Fibroblast of upper back skin (primary cell): ENCODE results near the gene SALL3.
"Not testable (repeated sequence)": the region's sequence is repeated elsewhere in the genome, so short reads cannot be mapped to it uniquely, and the experiment has no call there.

Experiments used
- DNase-seq: peaks from one replicate; pipeline ENCODE4 v3.0.0-alpha.2; 2013

Gene SALL3

DNA sequence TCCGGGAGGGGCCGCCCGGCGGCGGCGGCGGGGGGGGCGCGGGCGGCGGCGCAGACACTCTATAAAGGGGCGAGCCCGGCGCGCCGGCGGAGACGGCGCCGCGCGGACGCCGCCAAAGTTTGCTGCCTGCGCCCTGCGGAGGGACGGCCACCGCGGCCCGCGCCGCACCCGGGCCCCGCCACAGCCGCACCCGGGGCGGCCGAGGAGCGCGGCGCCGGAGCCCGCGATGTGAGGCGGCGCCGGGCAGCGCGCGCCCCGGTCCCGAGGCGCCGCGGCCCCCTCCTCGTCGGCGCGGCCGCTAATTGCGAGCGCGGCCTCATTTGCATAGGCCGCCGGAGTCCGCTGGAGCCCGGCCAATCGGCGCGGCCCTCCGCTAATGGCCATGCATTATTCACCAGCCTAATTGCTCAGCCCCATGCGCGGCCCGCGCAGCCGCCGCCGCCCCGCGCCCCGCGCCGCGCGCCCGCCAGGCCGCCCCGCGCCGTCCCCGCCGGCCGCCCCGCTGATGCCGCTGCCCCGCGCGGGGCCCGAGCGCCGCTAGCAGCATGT lies at the start of gene SALL3:
Gene SALL3, plus strand, starts transcription at position 89 of the 549 bp plus-strand sequence. Its CDS starts 457 bp downstream, at position 546.
- DNase-seq = no peak

DNA sequence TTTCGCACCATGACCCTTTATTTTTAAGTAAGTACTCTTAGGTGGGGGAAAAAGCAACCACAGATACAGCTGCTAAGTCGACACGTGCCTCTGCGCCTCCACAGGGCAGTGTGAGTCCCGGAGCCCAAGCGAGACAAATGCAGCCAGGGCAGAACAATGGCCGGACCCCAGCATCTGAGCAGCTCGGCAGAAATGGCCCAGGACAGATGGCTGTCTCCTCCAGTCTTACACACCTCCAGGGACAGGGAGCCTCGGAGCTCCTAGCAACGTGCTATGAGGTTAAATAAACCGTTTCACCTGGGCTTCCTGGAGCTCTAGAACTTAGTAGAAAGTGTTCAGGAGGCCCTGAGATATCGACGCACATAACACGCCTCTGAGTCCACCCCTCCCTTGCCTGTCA lies 47.3 kb upstream of the SALL3 start:
- DNase-seq = no peak

DNA sequence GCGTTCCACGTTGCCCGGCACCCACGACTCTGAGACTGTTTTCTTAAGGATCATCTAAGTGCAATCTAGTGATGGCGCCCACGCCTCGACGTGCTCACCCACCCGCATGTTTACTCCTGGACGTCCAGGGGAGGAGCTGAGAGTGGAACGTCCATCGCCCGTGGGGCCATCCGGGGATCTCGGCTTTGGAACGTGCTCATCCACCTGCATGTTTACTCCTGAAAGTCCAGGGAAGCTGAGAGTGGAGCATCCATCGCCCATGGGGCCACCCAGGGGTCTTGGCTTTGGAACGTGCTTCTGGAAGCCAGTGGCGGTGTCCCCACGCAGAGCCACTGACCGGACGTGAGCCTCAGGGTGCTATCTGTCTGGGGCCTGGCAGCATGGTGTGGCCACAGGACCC lies 45.6 kb upstream of the SALL3 start:
- DNase-seq = no peak

GRCh38 chr18:78934551-78935225 lies 44.9 kb upstream of the SALL3 start:
- no peak for DNase-seq

- no peak for DNase-seq
These were observed 44.2 kb upstream of the SALL3 start for GRCh38 chr18:78935406-78935805.

GRCh38 chr18:78936251-78937005 lies 43.2 kb upstream of the SALL3 start:
- no peak for DNase-seq

GRCh38 chr18:78937166-78937565 lies 42.5 kb upstream of the SALL3 start:
- no peak for DNase-seq

DNA sequence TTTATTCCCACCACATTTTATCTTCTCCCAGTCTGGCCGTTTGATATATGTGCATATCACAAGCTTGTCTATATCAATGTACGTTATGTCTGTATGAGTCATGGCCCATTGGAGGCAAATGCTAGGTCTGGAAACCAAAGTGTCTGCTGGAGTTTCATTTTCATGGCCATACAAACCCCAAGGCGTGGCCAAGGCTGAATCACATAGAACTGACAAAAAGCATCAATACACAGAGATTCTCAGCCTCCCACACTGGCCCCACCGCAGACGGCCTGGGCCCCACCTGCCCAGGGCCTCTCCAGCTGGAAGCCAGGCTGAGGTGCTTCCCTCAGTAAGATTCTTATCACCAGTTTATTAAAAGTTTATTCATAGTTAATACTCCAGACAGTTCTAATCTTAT lies 40.5 kb upstream of the SALL3 start:
- DNase-seq = no peak

DNA sequence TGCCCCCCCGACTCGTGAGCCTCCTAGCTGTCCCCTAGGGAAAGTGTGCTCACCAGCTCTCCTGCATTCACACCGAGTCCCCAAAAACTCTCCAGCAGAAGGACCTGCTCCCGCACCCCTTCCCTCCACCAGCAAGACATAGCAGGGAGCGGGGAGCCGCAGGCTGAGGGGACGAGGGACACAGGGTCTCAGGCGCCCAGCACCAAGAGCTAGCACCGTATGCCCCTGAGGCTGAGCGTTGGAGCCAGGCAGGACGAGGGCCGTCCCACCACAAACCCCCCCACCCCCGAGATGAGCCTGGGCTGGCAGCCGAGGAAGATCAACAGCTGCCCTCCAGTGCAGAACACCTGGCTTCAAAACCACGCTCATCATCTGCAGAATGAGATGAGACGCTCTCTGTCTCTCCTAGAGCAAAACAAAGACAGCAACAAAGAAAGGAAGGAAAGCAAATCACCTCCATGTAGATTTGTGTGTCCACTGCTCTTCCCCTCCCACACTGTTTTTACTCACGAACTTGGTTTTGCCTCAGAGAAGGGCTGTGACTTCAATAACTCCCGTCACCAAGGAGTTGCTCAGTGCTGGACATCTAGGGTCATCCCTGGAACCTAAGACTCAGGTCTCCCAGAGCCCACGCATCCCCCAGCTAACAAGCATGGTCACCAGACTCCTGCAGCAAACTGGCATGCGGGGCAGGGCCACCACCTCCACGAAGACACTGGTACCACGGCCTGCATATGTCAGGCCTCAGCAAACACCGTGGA lies 39.7 kb upstream of the SALL3 start:
- no peak for DNase-seq

DNA sequence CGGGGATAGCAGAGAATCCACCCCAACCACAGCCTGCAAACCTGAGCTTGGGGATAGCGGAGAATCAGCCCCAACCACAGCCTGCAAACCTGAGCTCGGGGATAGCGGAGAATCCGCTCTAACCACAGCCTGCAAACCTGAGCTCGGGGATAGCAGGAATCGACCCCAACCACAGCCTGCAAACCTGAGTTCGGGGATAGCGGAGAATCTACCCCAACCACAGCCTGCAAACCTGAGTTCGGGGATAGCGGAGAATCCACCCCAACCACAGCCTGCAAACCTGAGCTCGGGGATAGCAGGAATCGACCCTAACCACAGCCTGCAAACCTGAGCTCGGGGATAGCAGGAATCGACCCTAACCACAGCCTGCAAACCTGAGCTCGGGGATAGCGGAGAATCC lies 37.4 kb upstream of the SALL3 start:
- DNase-seq = not testable (repeated sequence)

GRCh38 chr18:78945628-78946027 lies 34.0 kb upstream of the SALL3 start:
- DNase-seq = no peak

GRCh38 chr18:78947291-78947690 lies 32.3 kb upstream of the SALL3 start:
- no peak for DNase-seq

GRCh38 chr18:78948221-78948620 lies 31.4 kb upstream of the SALL3 start:
- no peak for DNase-seq

DNA sequence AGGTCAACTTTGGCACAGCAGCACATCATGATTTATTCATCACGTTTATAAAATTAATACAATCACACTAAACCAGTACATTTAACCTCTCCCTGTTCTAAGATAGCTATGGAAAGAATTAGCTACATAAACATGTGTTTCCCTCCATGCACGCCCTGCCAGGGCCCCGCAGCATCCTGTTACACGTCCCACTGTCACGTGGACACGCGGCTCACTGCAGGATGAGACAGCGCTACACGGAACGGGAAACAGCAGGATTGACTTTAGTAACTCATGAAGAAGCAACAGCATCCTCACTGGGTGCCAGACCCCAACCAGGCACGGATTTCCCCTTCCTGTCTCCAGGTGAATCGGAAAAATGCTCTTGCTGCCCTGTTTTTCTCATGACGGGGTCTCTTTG lies 30.9 kb upstream of the SALL3 start:
- no peak for DNase-seq

DNA sequence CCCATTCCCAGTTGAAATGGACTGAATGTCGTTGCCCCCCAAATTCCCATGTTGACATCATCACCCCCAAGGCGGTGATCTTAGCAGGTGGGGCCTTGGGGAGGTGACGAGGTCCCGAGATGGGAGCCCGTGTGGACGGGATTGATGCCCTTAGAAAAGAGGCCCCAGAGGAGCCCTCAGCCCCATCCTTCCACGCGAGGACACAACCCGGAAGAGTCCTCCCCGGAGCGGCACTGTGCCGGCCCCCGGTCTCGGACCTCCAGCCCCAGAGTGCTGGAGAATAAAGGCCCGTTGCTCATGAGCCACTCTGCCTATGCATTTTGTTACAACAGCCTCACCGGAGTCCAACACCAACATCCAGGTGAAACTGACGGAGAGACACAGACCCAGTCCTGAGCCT lies 30.4 kb upstream of the SALL3 start:
- DNase-seq = no peak

GRCh38 chr18:78950386-78950785 lies 29.2 kb upstream of the SALL3 start:
- no peak for DNase-seq

GRCh38 chr18:78953566-78953965 lies 26.1 kb upstream of the SALL3 start:
- DNase-seq = no peak

GRCh38 chr18:78955051-78955450 lies 24.6 kb upstream of the SALL3 start:
- no peak for DNase-seq

- DNase-seq = no peak
These were observed 22.5 kb upstream of the SALL3 start for GRCh38 chr18:78957140-78957539.

GRCh38 chr18:78960709-78961108 lies 18.9 kb upstream of the SALL3 start:
- DNase-seq = no peak

DNA sequence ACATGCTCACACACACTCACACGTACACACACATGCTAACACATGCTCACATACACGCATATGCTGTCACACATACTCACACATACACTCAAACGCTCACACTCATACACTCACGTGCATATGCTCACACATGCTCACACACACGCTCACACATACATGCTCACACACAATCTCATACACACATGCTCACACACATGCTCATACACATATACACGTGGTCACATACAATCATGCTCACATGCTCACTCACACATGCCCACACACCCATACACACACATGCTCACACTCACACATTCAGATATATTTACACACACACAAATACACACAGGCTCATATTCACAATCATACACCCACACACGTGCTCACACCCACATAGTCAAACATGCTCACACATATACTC lies 17.5 kb upstream of the SALL3 start:
- no peak for DNase-seq

GRCh38 chr18:78964727-78965126 lies 14.9 kb upstream of the SALL3 start:
- DNase-seq = not testable (repeated sequence)

DNA sequence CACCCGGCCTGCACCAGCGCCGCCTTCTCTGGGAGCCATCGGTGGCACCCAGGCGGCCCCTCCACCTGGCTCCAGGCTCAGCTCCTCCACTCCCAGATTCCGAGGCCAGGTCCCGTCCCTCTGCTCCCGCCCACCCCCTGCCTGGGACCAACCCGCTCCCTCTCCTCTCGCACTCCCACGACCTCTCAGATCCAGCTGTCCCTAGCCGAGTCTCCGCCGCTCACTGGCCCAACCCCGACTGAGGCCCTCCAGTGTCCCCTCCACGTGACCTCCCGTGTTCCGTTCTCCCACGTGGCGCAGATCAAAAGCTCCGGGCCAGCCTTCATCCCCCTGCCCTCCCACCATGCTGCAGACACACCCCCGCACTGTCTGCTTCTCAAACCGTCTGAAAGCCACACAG lies 14.4 kb upstream of the SALL3 start:
- no peak for DNase-seq
